B cell (primary cell): ENCODE data around the gene KLK4.

Source experiments
- EZH2 ChIP-seq: IDR thresholded peaks from 2 replicates; pipeline ENCODE4 v1.6.1; 2012; ENCODE audit warnings: borderline replicate concordance, low read depth, mild to moderate bottlenecking, moderate library complexity, low read length; ENCODE audit not compliant: insufficient read depth, poor library complexity, severe bottlenecking
- TF ChIP-seq, protein P1 (sequence below): fragments of 200-600 bp; IDR thresholded peaks from one replicate; pipeline ENCODE4 v1.8.0; 2022; ENCODE audit warnings: antibody characterized with exemption, mild to moderate bottlenecking

DNA sequence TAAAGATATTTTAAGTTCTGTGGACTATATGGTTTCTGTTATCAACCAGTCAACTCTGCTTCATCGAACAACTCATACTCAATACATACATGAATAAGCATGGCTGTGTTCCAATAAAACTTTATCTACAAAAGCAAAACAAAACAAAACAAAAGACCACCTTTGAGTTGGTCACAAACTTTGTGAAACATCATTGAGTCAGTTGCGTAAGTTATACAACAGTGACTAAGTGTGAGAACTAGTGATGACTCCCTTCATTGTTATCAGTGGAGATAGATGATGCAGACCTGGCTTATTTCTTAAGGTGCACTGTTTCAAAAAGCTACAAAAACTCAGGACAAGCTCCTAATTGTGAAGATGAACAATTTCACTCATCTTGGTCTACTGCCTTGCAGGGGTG, 14.5 kb upstream of the KLK4 start:
- TF ChIP-seq EZH2, result no peak
- TF ChIP-seq, protein P1, sequence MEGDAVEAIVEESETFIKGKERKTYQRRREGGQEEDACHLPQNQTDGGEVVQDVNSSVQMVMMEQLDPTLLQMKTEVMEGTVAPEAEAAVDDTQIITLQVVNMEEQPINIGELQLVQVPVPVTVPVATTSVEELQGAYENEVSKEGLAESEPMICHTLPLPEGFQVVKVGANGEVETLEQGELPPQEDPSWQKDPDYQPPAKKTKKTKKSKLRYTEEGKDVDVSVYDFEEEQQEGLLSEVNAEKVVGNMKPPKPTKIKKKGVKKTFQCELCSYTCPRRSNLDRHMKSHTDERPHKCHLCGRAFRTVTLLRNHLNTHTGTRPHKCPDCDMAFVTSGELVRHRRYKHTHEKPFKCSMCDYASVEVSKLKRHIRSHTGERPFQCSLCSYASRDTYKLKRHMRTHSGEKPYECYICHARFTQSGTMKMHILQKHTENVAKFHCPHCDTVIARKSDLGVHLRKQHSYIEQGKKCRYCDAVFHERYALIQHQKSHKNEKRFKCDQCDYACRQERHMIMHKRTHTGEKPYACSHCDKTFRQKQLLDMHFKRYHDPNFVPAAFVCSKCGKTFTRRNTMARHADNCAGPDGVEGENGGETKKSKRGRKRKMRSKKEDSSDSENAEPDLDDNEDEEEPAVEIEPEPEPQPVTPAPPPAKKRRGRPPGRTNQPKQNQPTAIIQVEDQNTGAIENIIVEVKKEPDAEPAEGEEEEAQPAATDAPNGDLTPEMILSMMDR, result no peak
